NB4 (cell line): ENCODE data around the gene SORT1.

Experiments
- DNase-seq: peaks from one replicate; pipeline ENCODE4 v3.0.0; 2010; ENCODE audit warnings: low read depth
- H3K4me3 ChIP-seq: one replicate; pipeline ENCODE4 v1.5.1; 2011; ENCODE audit warnings: mild to moderate bottlenecking, low read depth, low read length, moderate library complexity
- MAX ChIP-seq: IDR thresholded peaks from 2 replicates; pipeline ENCODE4 v1.6.1; 2011; ENCODE audit warnings: low read depth, low read length
- MYC ChIP-seq: IDR thresholded peaks from 2 replicates; pipeline ENCODE4 v1.6.1; 2011; ENCODE audit warnings: low read depth, low read length
- POLR2A ChIP-seq: IDR thresholded peaks from 2 replicates; pipeline ENCODE4 v1.6.1; 2011; ENCODE audit warnings: mild to moderate bottlenecking; ENCODE audit not compliant: insufficient read length; ENCODE audit errors: extremely low read depth
- TF ChIP-seq, protein P1 (sequence below): IDR thresholded peaks from one replicate; pipeline ENCODE4 v1.5.1; 2012; ENCODE audit warnings: low read depth, low read length

Gene SORT1

GRCh38 chr1:109296782-109297181, 100.9 kb downstream of the SORT1 start:
- H3K4me3 ChIP-seq: no peak overlapping the region
- no peak for DNase-seq
- TF ChIP-seq MYC (no peak), POLR2A (no peak), MAX (no peak)
- TF ChIP-seq, protein P1, sequence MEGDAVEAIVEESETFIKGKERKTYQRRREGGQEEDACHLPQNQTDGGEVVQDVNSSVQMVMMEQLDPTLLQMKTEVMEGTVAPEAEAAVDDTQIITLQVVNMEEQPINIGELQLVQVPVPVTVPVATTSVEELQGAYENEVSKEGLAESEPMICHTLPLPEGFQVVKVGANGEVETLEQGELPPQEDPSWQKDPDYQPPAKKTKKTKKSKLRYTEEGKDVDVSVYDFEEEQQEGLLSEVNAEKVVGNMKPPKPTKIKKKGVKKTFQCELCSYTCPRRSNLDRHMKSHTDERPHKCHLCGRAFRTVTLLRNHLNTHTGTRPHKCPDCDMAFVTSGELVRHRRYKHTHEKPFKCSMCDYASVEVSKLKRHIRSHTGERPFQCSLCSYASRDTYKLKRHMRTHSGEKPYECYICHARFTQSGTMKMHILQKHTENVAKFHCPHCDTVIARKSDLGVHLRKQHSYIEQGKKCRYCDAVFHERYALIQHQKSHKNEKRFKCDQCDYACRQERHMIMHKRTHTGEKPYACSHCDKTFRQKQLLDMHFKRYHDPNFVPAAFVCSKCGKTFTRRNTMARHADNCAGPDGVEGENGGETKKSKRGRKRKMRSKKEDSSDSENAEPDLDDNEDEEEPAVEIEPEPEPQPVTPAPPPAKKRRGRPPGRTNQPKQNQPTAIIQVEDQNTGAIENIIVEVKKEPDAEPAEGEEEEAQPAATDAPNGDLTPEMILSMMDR: no peak

DNA sequence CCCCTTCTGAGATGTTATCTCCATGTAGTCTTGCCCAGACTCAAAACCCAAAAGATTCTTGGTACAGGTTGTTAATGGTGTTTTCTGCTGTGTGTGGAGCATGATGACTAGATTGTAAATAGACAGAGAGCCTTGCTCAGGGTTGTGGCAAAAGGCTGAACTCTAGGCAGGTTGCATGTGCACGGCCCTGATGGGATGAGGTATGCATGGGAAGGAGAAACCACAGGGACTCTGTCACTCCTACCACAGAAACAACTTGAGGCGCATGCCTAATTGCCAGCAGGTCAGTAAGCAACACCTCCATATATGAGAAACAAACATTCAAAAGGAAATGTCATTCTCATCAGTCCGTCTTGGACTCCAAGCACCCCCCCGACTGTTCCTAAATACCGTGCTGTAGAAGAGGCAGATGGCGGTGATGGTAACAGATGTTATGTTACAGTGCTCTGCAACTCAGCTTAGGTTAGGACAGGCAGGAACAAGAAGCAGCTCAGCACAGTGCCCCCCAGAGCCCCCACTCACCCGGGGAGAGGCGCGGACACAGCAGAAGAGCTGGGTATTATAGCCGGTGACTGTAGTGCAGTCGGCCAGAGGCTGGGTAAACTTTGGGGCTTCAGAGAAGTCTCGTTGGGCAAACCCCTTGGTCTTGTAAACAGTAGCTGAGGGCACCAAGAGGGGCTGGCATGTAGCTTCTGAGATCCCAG, 101.9 kb downstream of the SORT1 start:
- DNase-seq: no peak
- H3K4me3 ChIP-seq: no peak overlapping the region
- no peak for TF ChIP-seq POLR2A
- no peak for TF ChIP-seq MAX
- TF ChIP-seq, protein P1: no peak
- no peak for TF ChIP-seq MYC

DNA sequence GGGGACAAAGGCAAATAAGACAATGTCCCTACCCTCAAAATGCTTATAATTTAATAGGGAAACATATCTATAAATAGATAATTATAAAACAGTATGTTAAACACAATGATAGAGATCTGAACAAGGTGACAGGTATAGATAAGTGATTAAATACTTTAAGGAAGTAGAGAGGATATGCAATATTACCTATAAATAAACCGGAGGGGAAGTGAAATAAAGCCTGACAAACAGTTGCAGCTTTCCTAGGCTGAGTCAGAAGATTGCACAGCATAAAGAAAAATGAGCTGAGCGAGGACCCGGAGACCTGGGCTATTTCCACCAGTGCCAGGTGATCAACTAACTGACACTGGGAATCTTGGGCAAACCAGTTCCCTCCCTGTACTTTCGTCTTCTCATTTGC, 103.2 kb downstream of the SORT1 start:
- TF ChIP-seq MYC (no peak), POLR2A (no peak), MAX (no peak)
- TF ChIP-seq, protein P1: no peak
- no peak overlapping the region for H3K4me3 ChIP-seq
- DNase-seq: no peak

DNA sequence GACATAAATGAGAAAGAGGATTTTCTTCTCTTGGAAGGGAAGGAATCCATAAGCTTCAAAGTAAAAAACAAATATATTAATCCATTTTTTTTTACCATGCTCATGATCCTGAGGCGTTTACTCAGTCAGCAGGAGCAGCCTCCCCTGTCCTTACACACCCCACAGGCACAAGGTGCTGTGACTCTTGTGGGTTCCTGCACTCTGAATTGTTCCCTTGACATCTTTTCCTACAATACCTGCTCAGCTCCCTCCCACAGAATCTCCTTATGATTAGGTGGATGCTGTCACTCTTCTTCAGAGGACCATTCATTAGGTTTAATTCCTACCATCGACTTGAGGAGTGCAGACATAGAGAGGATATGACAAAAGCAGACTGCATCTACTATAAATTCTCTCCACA, 104.7 kb downstream of the SORT1 start:
- DNase-seq: no peak
- no peak for TF ChIP-seq POLR2A
- TF ChIP-seq, protein P1: no peak
- no peak for TF ChIP-seq MYC
- no peak for TF ChIP-seq MAX
- no peak overlapping the region for H3K4me3 ChIP-seq

DNA sequence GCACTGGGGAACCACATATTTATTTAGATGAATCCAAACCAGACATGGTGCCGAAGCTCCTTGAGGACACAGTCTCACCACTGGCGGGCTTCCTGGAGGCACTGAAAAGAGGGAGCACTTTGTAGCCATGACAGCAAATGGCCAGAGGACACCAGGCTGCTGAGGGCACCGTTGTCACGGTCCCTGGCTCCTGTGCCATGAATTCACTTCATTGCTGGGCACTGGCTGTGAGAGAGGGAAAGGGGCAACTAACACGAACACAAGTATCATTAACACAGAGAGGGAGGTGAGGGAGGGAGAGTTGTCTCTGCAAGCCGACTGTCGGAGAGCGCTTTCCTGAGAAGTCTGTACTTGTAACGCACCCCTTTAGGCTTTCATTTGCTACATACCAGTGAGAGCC, 105.4 kb downstream of the SORT1 start:
- H3K4me3 ChIP-seq: no peak overlapping the region
- no peak for DNase-seq
- no peak for TF ChIP-seq MAX
- no peak for TF ChIP-seq POLR2A
- TF ChIP-seq, protein P1: no peak
- TF ChIP-seq MYC: no peak

GRCh38 chr1:109290998-109291397, 106.7 kb downstream of the SORT1 start:
- DNase-seq: no peak
- H3K4me3 ChIP-seq: no peak overlapping the region
- TF ChIP-seq MYC (no peak), POLR2A (no peak), MAX (no peak)
- TF ChIP-seq, protein P1: no peak
